Brain microvascular endothelial cell (primary cell): Measurements from ENCODE around the gene SDK1.

ENCODE experiments used
- DNase-seq: peaks from one replicate; pipeline ENCODE4 v3.0.0-alpha.2; 2020
- H3K27ac ChIP-seq: fragments of 250-450 bp; sonication (Bioruptor Pico); 2 replicates; pipeline ENCODE4 v1.5.1; 2020; ENCODE audit warnings: mild to moderate bottlenecking, moderate library complexity
- H3K27me3 ChIP-seq: fragments of 250-450 bp; sonication (Bioruptor Pico); replicated peaks from 2 replicates; pipeline ENCODE4 v1.5.1; 2020; ENCODE audit warnings: mild to moderate bottlenecking
- H3K36me3 ChIP-seq: fragments of 250-450 bp; sonication (Bioruptor Pico); replicated peaks from 2 replicates; pipeline ENCODE4 v1.5.1; 2020; ENCODE audit warnings: mild to moderate bottlenecking
- H3K4me3 ChIP-seq: 2 replicates; pipeline ENCODE4 v1.5.1; 2011; ENCODE audit warnings: low read depth, mild to moderate bottlenecking, control low read depth, low read length, moderate library complexity
- in situ Hi-C: cut with HindIII; loops from 2 replicates; pipeline ENCODE4 v1.10.0; 2017; ENCODE audit warnings: low sequenced_read_pairs, low pct_ligation_motif_present
- TF ChIP-seq, protein P1 (sequence below): IDR thresholded peaks from 2 replicates; pipeline ENCODE4 v1.5.1; 2011; ENCODE audit warnings: low read depth, mild to moderate bottlenecking, moderate library complexity, low read length, control low read depth, inconsistent platforms; ENCODE audit errors: missing control alignments

Gene SDK1

DNA sequence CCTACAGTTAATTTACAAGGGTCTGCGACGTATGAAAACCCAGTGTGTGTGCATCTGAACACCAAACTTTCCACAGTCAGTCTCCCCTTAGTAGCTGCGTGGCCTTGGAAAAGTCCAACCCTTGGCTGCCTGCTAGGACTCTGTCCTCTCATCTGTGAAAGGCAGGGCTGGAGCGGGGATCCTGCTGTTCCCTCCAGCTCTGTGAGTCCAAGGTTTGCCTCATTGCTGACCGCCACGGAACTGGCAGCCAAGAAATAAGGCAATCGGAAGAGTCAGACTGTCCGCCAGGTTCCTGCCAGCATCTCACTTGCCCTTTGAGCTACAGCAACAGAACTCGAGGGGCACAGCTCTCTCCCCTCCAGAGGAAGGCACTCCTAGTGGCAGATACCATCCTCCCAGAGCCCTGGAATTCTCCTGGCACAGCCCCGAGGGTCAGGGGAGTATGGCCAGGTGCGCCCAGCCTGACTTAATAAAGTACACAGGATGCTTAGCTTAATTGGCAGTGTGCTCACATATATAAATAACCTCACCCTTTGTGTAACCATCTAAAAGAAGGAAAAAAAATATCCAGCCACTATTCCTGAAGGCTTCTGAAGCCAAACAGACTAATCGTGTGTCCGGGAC is 851.0 kb downstream of the SDK1 start:
- H3K36me3 ChIP-seq, result no peaks in the 10 kb centered on the region
- no peak for DNase-seq
- in situ Hi-C loops, result no loop called here
- TF ChIP-seq, protein P1, sequence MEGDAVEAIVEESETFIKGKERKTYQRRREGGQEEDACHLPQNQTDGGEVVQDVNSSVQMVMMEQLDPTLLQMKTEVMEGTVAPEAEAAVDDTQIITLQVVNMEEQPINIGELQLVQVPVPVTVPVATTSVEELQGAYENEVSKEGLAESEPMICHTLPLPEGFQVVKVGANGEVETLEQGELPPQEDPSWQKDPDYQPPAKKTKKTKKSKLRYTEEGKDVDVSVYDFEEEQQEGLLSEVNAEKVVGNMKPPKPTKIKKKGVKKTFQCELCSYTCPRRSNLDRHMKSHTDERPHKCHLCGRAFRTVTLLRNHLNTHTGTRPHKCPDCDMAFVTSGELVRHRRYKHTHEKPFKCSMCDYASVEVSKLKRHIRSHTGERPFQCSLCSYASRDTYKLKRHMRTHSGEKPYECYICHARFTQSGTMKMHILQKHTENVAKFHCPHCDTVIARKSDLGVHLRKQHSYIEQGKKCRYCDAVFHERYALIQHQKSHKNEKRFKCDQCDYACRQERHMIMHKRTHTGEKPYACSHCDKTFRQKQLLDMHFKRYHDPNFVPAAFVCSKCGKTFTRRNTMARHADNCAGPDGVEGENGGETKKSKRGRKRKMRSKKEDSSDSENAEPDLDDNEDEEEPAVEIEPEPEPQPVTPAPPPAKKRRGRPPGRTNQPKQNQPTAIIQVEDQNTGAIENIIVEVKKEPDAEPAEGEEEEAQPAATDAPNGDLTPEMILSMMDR, result no peak
- no peaks in the 10 kb centered on the region for H3K27me3 ChIP-seq
- H3K27ac ChIP-seq, result no peak overlapping the region
- no peak overlapping the region for H3K4me3 ChIP-seq

DNA sequence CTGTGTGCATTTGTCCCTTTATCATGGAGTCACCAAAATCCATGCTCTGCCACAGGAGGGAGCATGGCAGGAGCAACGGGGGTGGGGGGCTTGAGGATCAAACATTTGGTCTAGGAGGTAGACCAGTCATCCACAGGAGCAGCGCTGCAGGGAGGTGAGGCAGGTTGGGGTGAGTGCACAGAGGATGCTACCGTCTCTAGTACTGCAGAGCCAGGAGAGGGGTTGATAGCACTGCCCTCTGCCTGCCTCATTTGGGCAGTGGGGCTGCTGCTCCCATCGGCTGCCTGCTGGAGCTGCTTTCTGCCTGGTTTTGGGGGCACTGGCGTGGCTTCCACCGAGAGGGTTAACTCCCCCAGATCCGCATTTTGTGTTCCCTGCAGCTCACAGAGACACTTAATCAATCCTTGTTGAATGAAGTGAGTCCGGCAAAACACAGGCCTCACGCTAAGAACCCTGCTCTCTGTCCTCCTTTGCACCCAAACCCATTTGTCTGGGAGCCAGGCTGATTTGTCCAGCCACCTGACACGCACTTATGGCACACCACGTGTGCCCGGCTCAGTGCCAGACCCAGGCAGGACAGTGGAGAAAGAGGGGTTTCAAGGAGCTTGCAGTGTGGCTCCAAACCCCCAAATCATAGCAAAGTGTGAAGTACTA is 854.0 kb downstream of the SDK1 start:
- in situ Hi-C loops, result no loop called here
- Histone ChIP-seq H3K27me3 (no peaks in the 10 kb centered on the region), H3K27ac (no peak overlapping the region), H3K36me3 (no peaks in the 10 kb centered on the region), H3K4me3 (no peak overlapping the region)
- TF ChIP-seq, protein P1, result no peak
- DNase-seq, result no peak

DNA sequence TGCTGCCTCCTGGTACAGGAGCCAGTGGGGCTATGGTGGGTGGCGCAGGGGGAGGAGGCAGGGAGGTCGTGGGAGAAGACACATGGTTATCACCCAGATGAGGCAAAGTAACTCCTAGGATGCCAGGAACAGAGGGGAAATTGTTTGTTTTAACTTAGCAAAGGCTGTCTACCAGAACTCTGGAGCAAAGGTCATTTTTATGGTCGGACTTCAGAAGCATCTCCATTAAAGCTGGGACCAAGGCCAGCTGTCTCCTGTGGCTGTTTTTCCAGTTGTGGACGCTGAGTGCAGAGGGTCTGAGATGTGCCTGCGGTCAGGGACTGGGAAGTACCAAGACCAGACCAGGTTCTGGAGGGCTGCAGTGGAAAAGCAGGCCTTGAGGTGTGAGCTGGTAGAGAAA is 855.1 kb downstream of the SDK1 start:
- Histone ChIP-seq H3K36me3 (no peaks in the 10 kb centered on the region), H3K4me3 (no peak overlapping the region), H3K27me3 (no peaks in the 10 kb centered on the region), H3K27ac (no peak overlapping the region)
- no peak for DNase-seq
- TF ChIP-seq, protein P1, result no peak
- in situ Hi-C loops, result no loop called here

DNA sequence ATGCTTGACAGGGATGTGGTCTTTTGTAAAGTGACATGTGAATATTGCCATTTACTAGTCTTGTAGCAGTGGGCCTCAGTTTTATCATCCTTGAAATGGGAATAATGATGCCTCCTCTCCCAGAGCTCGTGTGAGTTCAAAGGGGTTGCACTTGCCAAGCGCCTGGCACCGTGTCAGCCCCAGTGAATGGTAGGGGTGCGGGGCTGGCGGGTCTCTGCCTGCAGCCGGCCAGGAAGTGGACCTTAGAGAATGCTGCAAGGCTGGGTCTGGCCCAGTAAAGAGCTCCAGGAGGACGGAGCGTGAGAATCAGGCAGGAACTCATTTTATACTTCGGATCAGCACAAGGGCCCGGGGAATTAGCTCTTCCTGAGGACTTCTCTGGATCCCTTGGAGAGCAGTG is 856.6 kb downstream of the SDK1 start:
- DNase-seq, result no peak
- Histone ChIP-seq H3K36me3 (no peaks in the 10 kb centered on the region), H3K27ac (no peak overlapping the region), H3K27me3 (no peaks in the 10 kb centered on the region), H3K4me3 (no peak overlapping the region)
- in situ Hi-C loops, result no loop called here
- TF ChIP-seq, protein P1, result no peak

DNA sequence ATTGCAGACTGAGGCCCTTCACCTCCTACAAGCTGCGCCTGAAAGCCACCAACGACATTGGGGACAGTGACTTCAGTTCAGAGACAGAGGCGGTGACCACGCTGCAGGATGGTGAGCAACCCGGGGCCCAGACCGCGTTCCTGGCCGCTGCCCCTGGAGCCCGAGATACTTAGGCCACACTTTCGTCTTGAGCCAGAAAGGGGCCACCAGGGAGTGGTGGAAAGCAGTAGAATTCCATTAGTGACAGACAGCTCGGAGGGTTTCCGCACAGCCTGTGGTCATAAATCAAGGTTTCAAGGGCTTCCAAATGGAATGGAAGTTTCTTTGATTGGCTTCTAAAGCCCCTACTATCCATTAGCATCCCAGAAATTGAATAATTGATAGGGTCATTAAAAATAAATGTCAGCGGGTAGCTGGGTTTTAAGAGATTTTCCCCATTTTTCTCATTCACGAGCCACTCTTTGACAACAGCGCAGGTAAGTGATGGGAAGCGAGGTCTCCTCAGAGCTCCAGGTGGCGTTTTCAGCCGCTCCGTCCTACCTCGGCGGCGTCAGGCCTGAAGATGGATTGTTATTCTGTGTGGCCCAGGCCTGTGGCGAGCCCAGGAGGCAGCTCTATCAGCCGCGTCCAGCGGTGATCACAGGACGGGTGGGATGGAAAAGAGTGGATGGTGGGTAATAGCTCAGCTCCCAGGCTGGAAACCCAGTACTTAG is 857.5 kb downstream of the SDK1 start:
- Histone ChIP-seq H3K36me3 (no peaks in the 10 kb centered on the region), H3K27me3 (no peaks in the 10 kb centered on the region), H3K4me3 (no peak overlapping the region), H3K27ac (no peak overlapping the region)
- TF ChIP-seq, protein P1, result no peak
- DNase-seq, result no peak
- in situ Hi-C loops, result no loop called here
